ENCODE results near the gene CSNK1G2. TPM values are rescaled to one million over a fixed set of nuclear protein-coding genes. Genes with fewer than 3 reads are reported as not detected.

Gene CSNK1G2
- total RNA-seq, 1 donor from 2014 or later, result 90.7 TPM

DNA sequence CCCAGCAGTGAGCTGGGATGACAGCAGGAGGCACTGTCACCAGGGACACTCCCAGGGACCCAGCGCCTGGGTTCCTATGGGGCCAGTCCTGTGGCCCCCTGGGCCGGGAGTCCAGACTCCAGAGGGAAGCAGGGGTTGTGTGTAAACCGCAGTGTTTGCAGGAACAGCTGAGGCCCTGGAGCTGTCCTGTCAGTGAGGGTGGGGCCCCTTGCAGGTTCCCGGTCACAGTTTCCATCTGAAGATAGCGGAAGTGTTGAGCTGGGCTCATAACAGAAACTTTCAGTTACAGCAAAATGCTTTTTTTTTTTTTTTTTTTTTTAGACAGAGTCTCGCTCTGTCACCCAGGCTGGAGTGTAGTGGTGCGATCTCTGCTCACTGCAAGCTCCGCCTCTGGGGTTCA is 17.7 kb upstream of the CSNK1G2 start:
- Mint-ChIP-seq H3K4me3 (ENCODE audit: low read depth) (no peak overlapping the region), H3K27me3 (ENCODE audit: low read depth) (no peaks in the 10 kb centered on the region), H3K9me3 (no peaks in the 10 kb centered on the region), H3K27ac (peak overlapping the region; percentile 33), H3K36me3 (ENCODE audit: low read depth) (peaks cover 19% of the 10 kb centered on the region), H3K4me1 (ENCODE audit: low read depth) (peaks cover 18% of the 10 kb centered on the region)
- intact Hi-C loops (cut with micrococcal nuclease), result no loop called here
- DNase-seq (ENCODE audit: low spot score), result peak; percentile 43

DNA sequence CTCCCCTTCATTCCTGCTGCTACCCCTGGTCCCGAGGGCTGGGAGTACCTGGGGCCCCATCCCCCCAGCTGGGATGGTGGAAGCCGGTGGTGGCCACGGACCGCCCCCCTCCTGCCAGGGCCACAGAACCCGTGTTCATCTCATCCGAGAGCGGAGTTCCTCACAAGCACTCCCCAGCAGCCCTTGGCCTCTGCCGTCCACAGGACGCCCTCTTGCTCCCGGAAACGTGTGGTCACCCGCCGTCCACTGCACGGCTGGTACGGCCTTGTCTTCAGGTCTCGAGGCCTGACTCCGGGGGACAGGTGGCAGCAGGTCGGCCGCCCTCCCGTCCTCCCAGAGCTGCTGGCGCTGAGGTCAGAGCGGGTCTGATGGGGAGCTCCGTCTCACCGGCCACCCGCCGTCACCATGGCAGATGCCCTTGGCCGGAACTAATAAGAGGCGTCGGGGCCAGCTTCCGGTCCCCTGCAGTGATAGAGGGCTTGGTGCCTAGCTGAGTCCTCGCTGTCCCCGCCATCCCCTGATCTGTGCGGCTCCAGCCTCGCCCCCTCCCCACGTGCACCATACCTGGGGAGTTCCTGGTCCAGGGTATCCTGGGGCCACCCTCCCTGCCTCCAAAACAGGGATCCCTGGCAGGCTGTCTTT is 16.5 kb upstream of the CSNK1G2 start:
- intact Hi-C loops (cut with micrococcal nuclease), result no loop called here
- no peak for DNase-seq (ENCODE audit: low spot score)
- Mint-ChIP-seq H3K27me3 (ENCODE audit: low read depth) (no peaks in the 10 kb centered on the region), H3K36me3 (ENCODE audit: low read depth) (peaks cover 19% of the 10 kb centered on the region), H3K27ac (no peak overlapping the region), H3K9me3 (no peaks in the 10 kb centered on the region), H3K4me1 (ENCODE audit: low read depth) (peaks cover 19% of the 10 kb centered on the region), H3K4me3 (ENCODE audit: low read depth) (no peak overlapping the region)

GRCh38 chr19:1925544-1925943 is 15.4 kb upstream of the CSNK1G2 start:
- Mint-ChIP-seq H3K36me3 (ENCODE audit: low read depth) (peaks cover 19% of the 10 kb centered on the region), H3K4me1 (ENCODE audit: low read depth) (peaks cover 20% of the 10 kb centered on the region), H3K4me3 (ENCODE audit: low read depth) (no peak overlapping the region), H3K27me3 (ENCODE audit: low read depth) (no peaks in the 10 kb centered on the region), H3K27ac (no peak overlapping the region), H3K9me3 (no peaks in the 10 kb centered on the region)
- no peak for DNase-seq (ENCODE audit: low spot score)
- intact Hi-C loops (cut with micrococcal nuclease), result no loop called here

GRCh38 chr19:1929021-1929742 is 11.8 kb upstream of the CSNK1G2 start:
- Mint-ChIP-seq H3K9me3 (peaks cover 9% of the 10 kb centered on the region), H3K27me3 (ENCODE audit: low read depth) (no peaks in the 10 kb centered on the region), H3K36me3 (ENCODE audit: low read depth) (peaks cover 22% of the 10 kb centered on the region), H3K4me1 (ENCODE audit: low read depth) (peaks cover 10% of the 10 kb centered on the region), H3K4me3 (ENCODE audit: low read depth) (peak overlapping the region; percentile 75), H3K27ac (no peak overlapping the region)
- intact Hi-C loops (cut with micrococcal nuclease), result loop anchor here (1.0 kb wide), 1 partner anchor 24 kb away; the partner anchor contains the start of genes ADAT3 and SCAMP4
- DNase-seq (ENCODE audit: low spot score), result peak; percentile 71

- H3K4me3 Mint-ChIP-seq (ENCODE audit: low read depth), result no peak overlapping the region
- no peak overlapping the region for H3K27ac Mint-ChIP-seq
- intact Hi-C loops (cut with micrococcal nuclease), result no loop called here
- peaks cover 9% of the 10 kb centered on the region for H3K9me3 Mint-ChIP-seq
- H3K4me1 Mint-ChIP-seq (ENCODE audit: low read depth), result peaks cover 13% of the 10 kb centered on the region
- H3K36me3 Mint-ChIP-seq (ENCODE audit: low read depth), result peaks cover 29% of the 10 kb centered on the region
- no peaks in the 10 kb centered on the region for H3K27me3 Mint-ChIP-seq (ENCODE audit: low read depth)
- no peak for DNase-seq (ENCODE audit: low spot score)
Measured at GRCh38 chr19:1931445-1931844, 9.5 kb upstream of the CSNK1G2 start.

GRCh38 chr19:1932395-1932794 is 8.6 kb upstream of the CSNK1G2 start:
- H3K9me3 Mint-ChIP-seq, result peaks cover 9% of the 10 kb centered on the region
- no peak for DNase-seq (ENCODE audit: low spot score)
- H3K27ac Mint-ChIP-seq, result no peak overlapping the region
- intact Hi-C loops (cut with micrococcal nuclease), result no loop called here
- H3K36me3 Mint-ChIP-seq (ENCODE audit: low read depth), result peaks cover 33% of the 10 kb centered on the region
- peaks cover 13% of the 10 kb centered on the region for H3K4me1 Mint-ChIP-seq (ENCODE audit: low read depth)
- H3K27me3 Mint-ChIP-seq (ENCODE audit: low read depth), result no peaks in the 10 kb centered on the region
- H3K4me3 Mint-ChIP-seq (ENCODE audit: low read depth), result no peak overlapping the region

- Mint-ChIP-seq H3K27ac (no peak overlapping the region), H3K36me3 (ENCODE audit: low read depth) (peaks cover 27% of the 10 kb centered on the region), H3K4me1 (ENCODE audit: low read depth) (peaks cover 7% of the 10 kb centered on the region), H3K4me3 (ENCODE audit: low read depth) (no peak overlapping the region), H3K9me3 (peaks cover 9% of the 10 kb centered on the region), H3K27me3 (ENCODE audit: low read depth) (no peaks in the 10 kb centered on the region)
- intact Hi-C loops (cut with micrococcal nuclease), result no loop called here
- DNase-seq (ENCODE audit: low spot score), result no peak
Measured at GRCh38 chr19:1933244-1933643, 7.7 kb upstream of the CSNK1G2 start.

DNA sequence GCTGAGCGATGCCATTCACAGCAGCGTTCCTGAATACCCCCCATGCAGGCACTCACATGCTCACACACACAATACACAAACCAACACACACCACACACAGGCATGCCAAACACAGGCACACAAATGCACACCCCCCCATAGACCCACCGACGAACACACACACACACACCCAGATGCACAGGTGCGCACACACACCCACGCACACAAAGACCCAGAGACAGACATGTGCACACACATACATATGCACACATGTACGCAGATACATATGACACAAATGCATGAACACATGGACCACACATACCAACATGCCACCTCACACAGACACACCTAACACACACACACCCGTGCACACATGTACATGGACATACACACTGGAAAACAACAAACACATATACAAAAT is 7.0 kb upstream of the CSNK1G2 start:
- DNase-seq (ENCODE audit: low spot score), result no peak
- peaks cover 7% of the 10 kb centered on the region for H3K4me1 Mint-ChIP-seq (ENCODE audit: low read depth)
- H3K27ac Mint-ChIP-seq, result no peak overlapping the region
- H3K4me3 Mint-ChIP-seq (ENCODE audit: low read depth), result no peak overlapping the region
- H3K9me3 Mint-ChIP-seq, result peaks cover 9% of the 10 kb centered on the region
- peaks cover 27% of the 10 kb centered on the region for H3K36me3 Mint-ChIP-seq (ENCODE audit: low read depth)
- intact Hi-C loops (cut with micrococcal nuclease), result no loop called here
- H3K27me3 Mint-ChIP-seq (ENCODE audit: low read depth), result no peaks in the 10 kb centered on the region

- Mint-ChIP-seq H3K27ac (no peak overlapping the region), H3K27me3 (ENCODE audit: low read depth) (no peaks in the 10 kb centered on the region), H3K36me3 (ENCODE audit: low read depth) (peaks cover 27% of the 10 kb centered on the region), H3K4me3 (ENCODE audit: low read depth) (no peak overlapping the region), H3K4me1 (ENCODE audit: low read depth) (peaks cover 13% of the 10 kb centered on the region), H3K9me3 (peaks cover 9% of the 10 kb centered on the region)
- no peak for DNase-seq (ENCODE audit: low spot score)
- intact Hi-C loops (cut with micrococcal nuclease), result no loop called here
Measured at GRCh38 chr19:1935484-1936208, 5.3 kb upstream of the CSNK1G2 start.

GRCh38 chr19:1936430-1936829 is 4.5 kb upstream of the CSNK1G2 start:
- Mint-ChIP-seq H3K36me3 (ENCODE audit: low read depth) (peaks cover 27% of the 10 kb centered on the region), H3K27me3 (ENCODE audit: low read depth) (no peaks in the 10 kb centered on the region), H3K9me3 (peaks cover 9% of the 10 kb centered on the region), H3K4me3 (ENCODE audit: low read depth) (no peak overlapping the region), H3K4me1 (ENCODE audit: low read depth) (peaks cover 13% of the 10 kb centered on the region), H3K27ac (no peak overlapping the region)
- intact Hi-C loops (cut with micrococcal nuclease), result no loop called here
- DNase-seq (ENCODE audit: low spot score), result no peak

DNA sequence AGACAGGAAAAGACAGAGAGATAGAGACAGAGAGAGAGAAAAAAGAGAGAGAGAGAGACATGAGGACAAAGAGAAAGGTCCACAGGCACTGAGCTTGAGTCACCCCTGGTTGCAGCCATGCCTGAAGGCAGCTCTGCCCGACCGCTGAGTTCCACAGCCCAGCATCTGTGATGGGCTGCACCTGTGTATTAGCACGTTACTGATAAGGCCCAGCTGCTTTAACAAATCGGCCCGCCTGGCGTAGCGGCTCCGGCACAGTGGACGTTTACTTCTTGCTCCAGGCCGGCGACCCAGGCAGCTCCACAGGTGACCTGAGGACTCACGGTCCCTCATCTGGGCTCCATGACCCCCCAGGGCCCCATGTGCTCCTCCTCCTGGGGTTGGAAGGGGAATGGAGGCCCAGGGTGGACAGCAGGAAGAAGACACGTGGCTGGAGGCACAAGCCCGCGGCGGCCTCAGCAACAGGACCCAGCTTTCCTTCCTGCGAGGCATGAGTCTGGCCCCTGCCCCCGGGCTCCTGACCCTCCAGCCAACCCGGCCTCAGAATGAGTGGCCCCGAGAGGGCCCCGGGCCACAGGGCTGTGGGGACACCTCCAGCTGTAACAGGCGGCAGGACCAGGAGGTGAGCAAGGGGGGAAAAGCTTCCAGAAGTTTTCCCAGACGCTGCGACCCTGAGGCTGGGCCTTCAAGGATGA is 3.9 kb upstream of the CSNK1G2 start:
- Mint-ChIP-seq H3K36me3 (ENCODE audit: low read depth) (peaks cover 24% of the 10 kb centered on the region), H3K9me3 (peaks cover 4% of the 10 kb centered on the region), H3K27me3 (ENCODE audit: low read depth) (no peaks in the 10 kb centered on the region), H3K27ac (peak overlapping the region; percentile 38), H3K4me3 (ENCODE audit: low read depth) (no peak overlapping the region), H3K4me1 (ENCODE audit: low read depth) (peaks cover 13% of the 10 kb centered on the region)
- intact Hi-C loops (cut with micrococcal nuclease), result no loop called here
- DNase-seq (ENCODE audit: low spot score), result no peak

- intact Hi-C loops (cut with micrococcal nuclease), result no loop called here
- peak overlapping the region; percentile 33 for H3K27ac Mint-ChIP-seq
Measured at GRCh38 chr19:1938071-1938470, 2.9 kb upstream of the CSNK1G2 start.

More at GRCh38 chr19:1938071-1938470, 2.9 kb upstream of the CSNK1G2 start:
- peaks cover 23% of the 10 kb centered on the region for H3K36me3 Mint-ChIP-seq (ENCODE audit: low read depth)
- no peak for DNase-seq (ENCODE audit: low spot score)
- H3K9me3 Mint-ChIP-seq, result no peaks in the 10 kb centered on the region
- H3K4me3 Mint-ChIP-seq (ENCODE audit: low read depth), result no peak overlapping the region
- H3K4me1 Mint-ChIP-seq (ENCODE audit: low read depth), result peaks cover 17% of the 10 kb centered on the region
- no peaks in the 10 kb centered on the region for H3K27me3 Mint-ChIP-seq (ENCODE audit: low read depth)
